Activated CD8-positive, alpha-beta T cell treated with anti-CD3 and anti-CD28 coated beads for 36 hours (primary cell): ENCODE measurements around the gene NME3. TPM values are rescaled to one million over a fixed set of nuclear protein-coding genes. Genes with fewer than 3 reads are reported as not detected.

Source experiments
- ATAC-seq: fragments of 200-7000 bp; cut with Tn5 transposase; one replicate; pipeline ENCODE4 v1.10.0; 2021; ENCODE audit warnings: mild to moderate bottlenecking, moderate library complexity
- CTCF ChIA-PET: fragments of 350-600 bp; sonication (Branson Sonifier 250); formaldehyde crosslinking; loops from one replicate; lab custom pipeline; 2021; ENCODE audit warnings: antibody characterized with exemption; lab: Charles Lee
- POLR2A ChIA-PET: fragments of 350-600 bp; sonication (Branson Sonifier 250); formaldehyde crosslinking; loops from one replicate; lab custom pipeline; 2021; ENCODE audit warnings: antibody characterized with exemption; lab: Charles Lee
- DNase-seq: peaks from one replicate; pipeline ENCODE4 v3.0.0-alpha.2; 2020
- H3K27ac Mint-ChIP-seq: one replicate; pipeline ENCODE4 v1.8.0; 2021; ENCODE audit warnings: mild to moderate bottlenecking, mixed read lengths
- H3K27me3 Mint-ChIP-seq: one replicate; pipeline ENCODE4 v1.8.0; 2021; ENCODE audit warnings: mixed read lengths
- H3K36me3 Mint-ChIP-seq: one replicate; pipeline ENCODE4 v1.8.0; 2021; ENCODE audit warnings: low read depth, mixed read lengths
- H3K4me1 Mint-ChIP-seq: one replicate; pipeline ENCODE4 v1.8.0; 2021; ENCODE audit warnings: low read depth, mixed read lengths
- H3K4me3 Mint-ChIP-seq: one replicate; pipeline ENCODE4 v1.8.0; 2021; ENCODE audit warnings: mild to moderate bottlenecking, moderate library complexity, mixed read lengths
- H3K9me3 Mint-ChIP-seq: one replicate; pipeline ENCODE4 v1.8.0; 2021; ENCODE audit warnings: mixed read lengths
- CTCF ChIP-seq: fragments of 200-600 bp; IDR thresholded peaks from one replicate; pipeline ENCODE4 v1.8.0; 2022; ENCODE audit warnings: antibody characterized with exemption, mild to moderate bottlenecking
- intact Hi-C: fragments of 100-400 bp; cut with micrococcal nuclease; formaldehyde crosslinking; loops from one replicate; pipeline ENCODE4 v1.10.0; 2022
- total RNA-seq, 2 experiments: library from RNA; stranded (reverse); gene quantifications; one replicate each; pipeline ENCODE4 v1.2.3, GENCODE V29; 2021

The NME3 gene
- total RNA-seq = 10 to 100 TPM; 37.8 to 39.6 TPM

- peaks cover 14% of the 10 kb centered on the region for H3K4me1 Mint-ChIP-seq
- ATAC-seq (peak; percentile 58), DNase-seq (peak; percentile 85)
- no peaks in the 10 kb centered on the region for H3K27me3 Mint-ChIP-seq
- H3K9me3 Mint-ChIP-seq = no peaks in the 10 kb centered on the region
- ChIA-PET CTCF (interaction anchor here (3.4 kb wide), 1 partner anchor 11 kb away, joined by 36 read pairs; the partner anchor contains the start of genes NUBP2 and SPSB3), POLR2A (interaction anchor here (0.8 to 3.2 kb wide), 21 partner anchors 8 to 194 kb away, joined by 3 to 18 read pairs (median 5); partner anchors contain the start of genes CRAMP1, FAHD1, HAGH and IFT140)
- H3K27ac Mint-ChIP-seq = peak within 1 kb of the TSS; percentile 99
- no peak for TF ChIP-seq CTCF
- peak within 1 kb of the TSS; percentile 100 for H3K4me3 Mint-ChIP-seq
- intact Hi-C loops = loop anchor here (1.0 kb wide), 1 partner anchor 11 kb away; the partner anchor contains the start of genes NUBP2 and SPSB3
- H3K36me3 Mint-ChIP-seq = peaks cover 12% of the 10 kb centered on the region
Observed at GRCh38 chr16:1771188-1771863, at the start of gene NME3. Gene NME3 (minus strand): TSS chr16:1771543. CDS start chr16:1771534, 9 bp downstream.

GRCh38 chr16:1820946-1821290 is 49.6 kb upstream of the NME3 start:
- ChIA-PET CTCF (no interaction called here), POLR2A (no interaction called here)
- Mint-ChIP-seq H3K4me3 (no peak overlapping the region), H3K4me1 (peaks cover 15% of the 10 kb centered on the region), H3K27me3 (no peaks in the 10 kb centered on the region), H3K36me3 (peaks cover 4% of the 10 kb centered on the region), H3K27ac (no peak overlapping the region), H3K9me3 (no peaks in the 10 kb centered on the region)
- ATAC-seq = no peak
- intact Hi-C loops = no loop called here
- DNase-seq = no peak
- no peak for TF ChIP-seq CTCF

- H3K4me3 Mint-ChIP-seq = no peak overlapping the region
- CTCF ChIA-PET = no interaction called here
- H3K9me3 Mint-ChIP-seq = no peaks in the 10 kb centered on the region
- peaks cover 6% of the 10 kb centered on the region for H3K36me3 Mint-ChIP-seq
- no peak for TF ChIP-seq CTCF
- no peak for ATAC-seq
- DNase-seq = no peak
- H3K4me1 Mint-ChIP-seq = peaks cover 10% of the 10 kb centered on the region
- POLR2A ChIA-PET = no interaction called here
- intact Hi-C loops = no loop called here
- H3K27me3 Mint-ChIP-seq = no peaks in the 10 kb centered on the region
- no peak overlapping the region for H3K27ac Mint-ChIP-seq
Observed at GRCh38 chr16:1820096-1820945, 49.0 kb upstream of the NME3 start.

- CTCF ChIA-PET = no interaction called here
- H3K4me3 Mint-ChIP-seq = no peak overlapping the region
- peaks cover 12% of the 10 kb centered on the region for H3K36me3 Mint-ChIP-seq
- no peak for TF ChIP-seq CTCF
- peaks cover 7% of the 10 kb centered on the region for H3K4me1 Mint-ChIP-seq
- no peak for ATAC-seq
- H3K27ac Mint-ChIP-seq = no peak overlapping the region
- intact Hi-C loops = no loop called here
- no peaks in the 10 kb centered on the region for H3K27me3 Mint-ChIP-seq
- no peak for DNase-seq
- POLR2A ChIA-PET = no interaction called here
- no peaks in the 10 kb centered on the region for H3K9me3 Mint-ChIP-seq
Observed at GRCh38 chr16:1819611-1820010, 48.3 kb upstream of the NME3 start.
